AG04449 (cell line): ENCODE measurements around the gene RELCH.

Source experiments
- CTCF ChIA-PET: fragments of 350-600 bp; formaldehyde crosslinking; extraction: SDS; loops from one replicate; lab custom pipeline; 2021; ENCODE audit warnings: antibody characterized with exemption; lab: Yijun Ruan, JAX
- POLR2A ChIA-PET: fragments of 400-600, 350-600 bp; formaldehyde crosslinking; extraction: SDS; loops from one replicate; lab custom pipeline; 2020; ENCODE audit warnings: antibody characterized with exemption, inconsistent platforms; lab: Yijun Ruan, JAX
- DNase-seq: peaks from one replicate; pipeline ENCODE4 v3.0.0-alpha.2; 2010; ENCODE audit warnings: low read depth, low spot score
- H3K4me3 ChIP-seq: 2 replicates; pipeline ENCODE4 v1.5.1; 2011; ENCODE audit warnings: low read depth, mild to moderate bottlenecking, control low read depth, low read length
- CTCF ChIP-seq: IDR thresholded peaks from one replicate; pipeline ENCODE4 v1.5.1; 2011; ENCODE audit warnings: mild to moderate bottlenecking, moderate library complexity, low read length, control low read depth, inconsistent platforms; ENCODE audit not compliant: insufficient read depth; ENCODE audit errors: missing control alignments

RELCH gene

GRCh38 chr18:62301322-62301721 lies 114.3 kb downstream of the RELCH start:
- POLR2A ChIA-PET = no interaction called here
- DNase-seq = no peak
- CTCF ChIA-PET = no interaction called here

GRCh38 chr18:62312851-62313250 lies 125.8 kb downstream of the RELCH start:
- POLR2A ChIA-PET = no interaction called here
- TF ChIP-seq CTCF = no peak
- CTCF ChIA-PET = no interaction called here

More at GRCh38 chr18:62301322-62301721, 114.3 kb downstream of the RELCH start:
- H3K4me3 ChIP-seq = no peak overlapping the region
- no peak for TF ChIP-seq CTCF

GRCh38 chr18:62318228-62319180 lies 131.4 kb downstream of the RELCH start:
- no peak for TF ChIP-seq CTCF

More at GRCh38 chr18:62312851-62313250, 125.8 kb downstream of the RELCH start:
- DNase-seq = no peak
- H3K4me3 ChIP-seq = no peak overlapping the region

GRCh38 chr18:62321201-62321600 lies 134.1 kb downstream of the RELCH start:
- POLR2A ChIA-PET = no interaction called here
- CTCF ChIA-PET = interaction anchor here (0.5 kb wide), 1 partner anchor 116 kb away, joined by 3 read pairs; no protein-coding TSS in a partner anchor
- no peak overlapping the region for H3K4me3 ChIP-seq
- no peak for TF ChIP-seq CTCF
- no peak for DNase-seq

More at GRCh38 chr18:62318228-62319180, 131.4 kb downstream of the RELCH start:
- no peak for DNase-seq
- ChIA-PET CTCF (no interaction called here), POLR2A (no interaction called here)
- no peak overlapping the region for H3K4me3 ChIP-seq

- H3K4me3 ChIP-seq = no peak overlapping the region
- POLR2A ChIA-PET = no interaction called here
- no peak for DNase-seq
- TF ChIP-seq CTCF = no peak
- CTCF ChIA-PET = interaction anchor here (1.6 kb wide), 1 partner anchor 74 kb away, joined by 3 read pairs; no protein-coding TSS in a partner anchor
Observed at GRCh38 chr18:62323483-62324180, 136.6 kb downstream of the RELCH start.

GRCh38 chr18:62324181-62324828 lies 137.2 kb downstream of the RELCH start:
- CTCF ChIA-PET = interaction anchor here (1.6 kb wide), 1 partner anchor 74 kb away, joined by 3 read pairs; no protein-coding TSS in a partner anchor
- no peak for DNase-seq

More at GRCh38 chr18:62324181-62324828, 137.2 kb downstream of the RELCH start:
- no peak overlapping the region for H3K4me3 ChIP-seq
- TF ChIP-seq CTCF = no peak
- POLR2A ChIA-PET = no interaction called here
